B cell (primary cell): ENCODE data around the gene TAX1BP3.

Experiments
- EZH2 ChIP-seq: IDR thresholded peaks from 2 replicates; pipeline ENCODE4 v1.6.1; 2012; ENCODE audit warnings: borderline replicate concordance, low read depth, mild to moderate bottlenecking, moderate library complexity, low read length; ENCODE audit not compliant: insufficient read depth, poor library complexity, severe bottlenecking
- TF ChIP-seq, protein P1 (sequence below): fragments of 200-600 bp; IDR thresholded peaks from one replicate; pipeline ENCODE4 v1.8.0; 2022; ENCODE audit warnings: antibody characterized with exemption, mild to moderate bottlenecking

DNA sequence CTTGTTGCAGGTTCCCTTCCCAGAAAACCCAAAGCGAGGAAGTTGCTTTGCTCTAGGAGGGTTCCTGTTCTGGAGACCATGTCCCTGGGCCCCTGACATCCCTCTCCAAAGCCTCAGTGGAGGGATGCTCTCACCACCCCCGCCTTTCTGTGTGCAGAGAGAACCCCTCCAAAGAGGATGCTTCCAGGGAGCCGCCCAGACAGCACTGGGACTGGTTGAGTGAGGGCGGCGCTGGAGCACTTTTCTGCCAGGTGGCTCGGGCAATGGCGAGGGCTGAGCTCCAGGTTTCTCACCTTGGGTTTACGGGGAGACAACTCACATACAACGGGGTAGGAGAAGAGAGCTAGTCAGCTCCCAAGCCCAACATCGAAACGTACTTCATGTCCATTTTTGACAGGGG, 7.5 kb upstream of the TAX1BP3 start:
- TF ChIP-seq, protein P1, sequence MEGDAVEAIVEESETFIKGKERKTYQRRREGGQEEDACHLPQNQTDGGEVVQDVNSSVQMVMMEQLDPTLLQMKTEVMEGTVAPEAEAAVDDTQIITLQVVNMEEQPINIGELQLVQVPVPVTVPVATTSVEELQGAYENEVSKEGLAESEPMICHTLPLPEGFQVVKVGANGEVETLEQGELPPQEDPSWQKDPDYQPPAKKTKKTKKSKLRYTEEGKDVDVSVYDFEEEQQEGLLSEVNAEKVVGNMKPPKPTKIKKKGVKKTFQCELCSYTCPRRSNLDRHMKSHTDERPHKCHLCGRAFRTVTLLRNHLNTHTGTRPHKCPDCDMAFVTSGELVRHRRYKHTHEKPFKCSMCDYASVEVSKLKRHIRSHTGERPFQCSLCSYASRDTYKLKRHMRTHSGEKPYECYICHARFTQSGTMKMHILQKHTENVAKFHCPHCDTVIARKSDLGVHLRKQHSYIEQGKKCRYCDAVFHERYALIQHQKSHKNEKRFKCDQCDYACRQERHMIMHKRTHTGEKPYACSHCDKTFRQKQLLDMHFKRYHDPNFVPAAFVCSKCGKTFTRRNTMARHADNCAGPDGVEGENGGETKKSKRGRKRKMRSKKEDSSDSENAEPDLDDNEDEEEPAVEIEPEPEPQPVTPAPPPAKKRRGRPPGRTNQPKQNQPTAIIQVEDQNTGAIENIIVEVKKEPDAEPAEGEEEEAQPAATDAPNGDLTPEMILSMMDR = no peak
- TF ChIP-seq EZH2 = no peak
